GM21723 (cell line): ENCODE results near the gene KLF13.

Experiments used
- ATAC-seq: cut with Tn5 transposase; IDR thresholded peaks from one replicate; pipeline ENCODE4 v1.9.1; 2021; ENCODE audit warnings: mild to moderate bottlenecking, moderate library complexity; ENCODE audit not compliant: unreplicated experiment

The KLF13 gene

DNA sequence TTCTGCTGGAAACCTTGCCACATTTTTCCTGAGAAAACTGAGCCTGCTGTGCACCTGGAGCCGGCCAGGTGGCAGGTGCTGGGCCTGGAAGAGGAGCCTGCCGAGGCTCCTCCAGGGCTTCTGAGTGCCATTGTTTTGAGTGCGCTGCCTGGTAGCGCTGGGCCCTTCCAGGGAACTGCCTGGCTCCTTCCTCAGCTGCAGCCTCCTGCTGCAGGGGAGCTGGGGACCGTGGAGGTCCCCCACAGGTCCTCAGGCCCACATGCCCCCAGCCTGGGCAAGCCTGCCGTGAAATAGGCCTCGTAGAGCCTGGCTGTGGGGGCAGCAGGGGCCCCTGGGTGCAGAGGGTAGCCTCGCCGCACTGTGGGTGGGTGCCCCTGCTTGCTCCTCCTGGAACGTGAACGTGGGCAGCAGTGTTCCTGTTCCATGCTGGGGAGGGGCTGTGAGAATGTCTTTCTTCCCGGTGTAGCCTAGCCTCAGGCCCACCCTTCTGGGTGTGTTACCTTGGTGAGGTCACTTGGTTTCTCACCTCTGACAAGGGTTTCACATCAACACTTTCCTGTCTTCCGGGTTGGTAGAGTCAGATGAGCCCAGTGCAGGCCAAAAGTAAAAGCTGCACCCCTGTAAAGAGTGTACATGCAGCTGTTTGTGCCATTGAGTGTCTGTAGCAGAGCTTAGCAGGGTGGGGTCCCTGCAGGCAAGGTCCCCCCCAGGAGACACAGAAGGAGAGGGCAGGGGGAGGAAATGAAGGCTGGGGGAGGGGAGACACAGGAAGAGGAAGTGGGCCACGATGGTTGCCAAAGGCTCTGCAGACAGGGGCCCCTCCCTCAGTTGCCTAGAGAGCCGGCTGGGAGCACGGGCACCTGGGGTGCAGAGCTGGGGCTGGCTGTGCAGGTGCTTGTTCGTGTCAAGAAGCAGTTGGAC is 34.5 kb downstream of the KLF13 start:
- peak; percentile 73 for ATAC-seq

DNA sequence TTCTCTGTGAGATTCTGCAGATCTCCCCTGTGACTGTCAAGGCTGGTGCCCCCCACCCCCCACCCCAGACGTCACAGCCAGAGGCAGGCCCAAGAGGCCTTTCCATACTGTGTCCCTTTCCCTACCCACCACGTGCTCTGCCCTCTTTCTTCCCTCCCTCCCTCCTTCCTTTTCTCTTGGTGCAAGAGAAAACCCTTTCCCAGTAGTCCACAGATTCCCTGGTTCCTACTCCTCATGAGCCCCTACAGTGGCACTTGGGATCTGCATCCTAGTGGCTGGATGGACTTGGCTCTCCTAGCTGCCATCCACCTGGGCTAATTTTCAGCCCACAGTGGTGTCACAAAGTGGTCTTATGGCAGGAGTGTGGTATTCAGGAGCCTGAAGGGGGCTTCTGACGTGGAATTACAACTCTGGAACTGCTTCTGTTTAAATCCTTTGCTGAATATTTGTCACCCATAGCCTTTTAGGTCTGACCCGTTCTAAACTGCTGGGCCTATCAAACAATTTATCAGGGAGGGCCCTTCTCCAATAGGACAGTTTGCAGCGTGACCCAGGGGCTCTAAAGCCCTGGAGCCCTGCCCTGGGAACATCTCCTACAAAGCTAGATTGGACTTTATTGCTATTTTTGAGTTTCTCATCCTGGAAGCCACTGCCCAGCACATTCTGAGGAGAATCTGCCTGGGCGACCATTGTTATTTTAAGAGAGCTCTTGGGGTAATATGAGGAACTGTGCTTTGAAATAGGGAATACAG is 35.3 kb downstream of the KLF13 start:
- ATAC-seq = no peak

DNA sequence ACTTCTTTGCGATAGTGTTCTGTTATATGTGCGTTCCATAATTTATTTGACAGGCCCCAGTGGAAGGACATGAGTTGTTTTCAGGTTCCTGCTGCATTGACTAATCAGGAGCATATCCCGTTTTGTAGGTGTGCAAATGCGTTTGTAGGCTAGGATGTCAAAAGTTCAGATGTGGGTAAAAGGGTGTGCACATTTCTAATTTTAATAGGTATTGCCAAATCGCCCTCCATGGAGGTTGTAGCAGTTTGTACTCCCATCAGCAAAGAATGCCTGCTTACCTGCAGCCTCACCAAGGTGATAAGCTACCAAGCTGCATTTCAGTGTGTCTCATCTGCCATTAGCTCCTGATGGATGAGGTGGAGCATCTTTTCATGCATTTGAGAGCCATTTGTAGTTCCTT is 36.3 kb downstream of the KLF13 start:
- ATAC-seq = no peak

DNA sequence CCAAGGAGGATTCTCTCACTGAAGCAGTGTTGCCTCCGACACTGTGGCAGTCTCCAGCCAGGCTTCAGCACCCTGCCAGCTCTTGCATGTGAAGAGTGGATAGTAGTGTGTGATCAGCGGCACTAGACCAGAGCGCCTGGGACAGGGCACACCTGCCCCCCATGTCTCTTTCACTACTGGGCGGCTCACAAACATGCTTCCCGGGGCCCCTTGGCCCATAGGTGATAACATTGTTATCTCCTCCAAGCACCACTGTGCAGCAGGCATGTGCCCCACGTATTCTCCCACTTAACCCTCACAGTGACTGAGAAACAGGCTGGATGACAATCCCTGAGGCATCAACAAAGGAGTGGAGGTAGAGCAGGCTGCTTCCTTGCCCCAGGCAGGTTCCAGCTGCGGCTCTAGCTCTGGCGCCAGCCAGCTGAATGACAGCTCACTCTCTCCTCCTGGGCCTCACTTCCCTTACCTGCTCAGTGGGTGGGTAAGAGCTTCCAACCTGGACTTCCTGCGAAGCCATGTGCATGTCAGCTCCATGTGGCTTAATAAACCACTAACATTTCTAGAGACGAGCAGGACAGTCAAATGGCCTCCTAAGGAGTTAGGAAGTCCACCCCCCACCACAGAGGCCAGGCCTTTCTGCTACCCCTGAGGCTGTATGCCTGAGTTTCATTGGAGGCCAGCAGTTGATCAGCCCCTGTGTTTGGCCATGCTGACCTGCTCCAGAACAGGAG is 37.8 kb downstream of the KLF13 start:
- ATAC-seq = no peak

DNA sequence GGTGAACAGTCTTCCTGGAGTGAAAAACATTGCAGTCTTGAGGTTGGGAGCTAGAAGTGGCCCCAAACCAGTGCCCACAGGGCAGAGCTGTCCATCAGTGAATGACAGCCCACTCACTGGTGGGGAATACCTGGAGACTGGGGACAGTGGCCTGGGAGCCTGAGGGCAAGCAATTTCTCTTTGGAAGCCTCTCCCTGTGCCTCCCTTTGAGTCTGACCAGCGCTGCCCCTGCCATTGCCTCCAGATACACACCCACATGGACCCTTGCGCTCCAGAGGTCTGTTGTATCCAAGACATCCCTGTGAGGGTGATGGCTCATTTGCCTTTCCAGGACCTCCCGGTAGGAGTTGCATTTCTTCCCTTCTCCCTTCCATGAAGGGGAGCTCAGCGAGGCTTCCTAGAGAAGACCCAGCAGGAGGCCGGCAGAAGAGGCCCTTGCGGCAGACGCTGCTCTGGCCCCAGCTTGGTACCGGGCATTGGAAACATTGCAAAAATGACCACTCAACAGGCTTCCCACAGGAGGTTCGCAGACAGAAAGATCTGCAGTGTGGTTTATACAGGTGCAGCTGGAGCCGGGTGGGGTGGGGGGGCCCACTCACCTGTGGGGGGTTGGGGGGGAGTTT is 38.5 kb downstream of the KLF13 start:
- no peak for ATAC-seq

DNA sequence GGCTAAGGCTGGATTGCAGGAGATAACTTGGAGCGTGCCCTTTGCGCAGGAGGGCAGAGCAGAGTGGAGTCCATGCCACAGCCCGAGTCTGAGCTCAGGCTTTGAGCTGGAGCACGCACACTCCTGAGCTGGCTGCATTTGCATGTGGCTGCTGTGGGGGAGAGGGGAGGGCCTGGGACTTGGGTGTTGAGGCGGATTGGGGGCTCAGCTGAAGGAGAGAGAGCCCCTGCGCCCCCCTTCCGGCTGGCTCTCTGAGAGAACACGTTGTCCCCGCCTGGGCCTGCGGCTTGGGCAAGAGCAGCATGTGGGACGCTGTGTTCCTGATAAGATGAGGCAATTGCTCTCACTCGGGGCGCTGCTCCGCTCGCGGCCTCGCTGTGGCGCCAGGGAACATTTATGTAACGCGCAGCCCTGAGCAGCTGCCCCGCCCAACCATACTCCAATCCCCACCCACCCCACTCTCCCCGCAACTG is 39.1 kb downstream of the KLF13 start:
- ATAC-seq = peak; percentile 43

DNA sequence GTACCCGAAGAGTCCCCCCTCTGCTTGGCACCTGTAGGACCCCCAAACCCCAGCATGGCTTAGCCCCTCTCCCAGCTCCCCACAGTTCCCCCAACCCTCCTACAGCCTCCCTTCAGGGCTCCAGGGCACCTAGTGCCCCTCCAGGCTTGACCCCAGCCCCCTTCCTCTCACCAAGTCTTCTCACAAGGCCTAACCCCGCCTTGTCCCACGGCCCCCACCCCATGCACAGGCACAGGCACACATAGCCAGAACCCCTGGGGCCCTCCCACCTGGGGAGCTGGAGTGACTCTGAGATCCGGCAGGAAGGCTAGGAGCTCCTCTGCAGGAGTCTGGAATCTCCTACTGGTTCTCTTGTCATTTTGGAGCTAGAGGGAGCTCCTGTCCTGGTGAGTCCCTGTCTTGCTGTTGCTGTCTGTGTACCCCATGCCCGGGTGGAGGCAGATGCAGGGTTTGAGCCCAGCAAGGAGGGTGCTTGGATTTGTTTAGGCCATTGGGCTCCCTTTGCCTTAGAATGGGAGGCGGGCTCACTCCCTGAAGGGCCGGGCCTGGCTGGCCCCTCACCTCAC is 39.6 kb downstream of the KLF13 start:
- ATAC-seq = no peak

DNA sequence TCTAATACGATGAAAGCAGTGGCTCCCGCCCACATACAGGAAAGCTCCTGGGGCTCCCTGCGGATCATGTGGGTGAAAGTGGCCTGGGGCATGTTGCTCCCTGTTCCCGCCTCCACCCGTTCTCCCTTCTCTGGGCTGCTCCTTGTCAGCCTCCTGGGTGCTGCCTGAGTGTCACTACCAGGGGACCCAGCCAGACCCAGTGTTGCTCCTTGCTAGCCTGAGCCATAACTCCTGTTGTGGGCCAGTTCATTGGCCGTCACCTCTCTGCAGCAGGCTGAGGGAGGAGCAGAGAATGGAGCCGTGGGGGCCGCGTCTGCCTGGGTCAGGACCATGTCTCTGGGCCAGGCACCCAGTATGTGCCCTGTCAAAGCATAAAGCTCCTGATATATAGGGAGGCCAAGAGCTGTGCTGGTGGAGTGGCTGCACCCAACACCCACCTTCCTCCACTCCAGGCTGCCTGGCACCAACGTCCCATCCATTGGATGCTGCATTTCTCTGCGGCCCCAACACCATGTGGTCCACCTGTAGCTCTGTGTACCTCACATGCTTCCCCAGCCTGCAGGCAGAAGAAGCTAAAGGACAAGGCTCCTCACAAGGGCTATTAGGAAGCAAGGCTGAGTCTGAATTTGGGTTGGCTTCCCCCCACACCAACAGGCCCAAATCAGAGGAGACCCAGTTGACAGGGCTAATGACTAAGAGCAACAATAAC is 40.5 kb downstream of the KLF13 start:
- peak; percentile 5 for ATAC-seq

DNA sequence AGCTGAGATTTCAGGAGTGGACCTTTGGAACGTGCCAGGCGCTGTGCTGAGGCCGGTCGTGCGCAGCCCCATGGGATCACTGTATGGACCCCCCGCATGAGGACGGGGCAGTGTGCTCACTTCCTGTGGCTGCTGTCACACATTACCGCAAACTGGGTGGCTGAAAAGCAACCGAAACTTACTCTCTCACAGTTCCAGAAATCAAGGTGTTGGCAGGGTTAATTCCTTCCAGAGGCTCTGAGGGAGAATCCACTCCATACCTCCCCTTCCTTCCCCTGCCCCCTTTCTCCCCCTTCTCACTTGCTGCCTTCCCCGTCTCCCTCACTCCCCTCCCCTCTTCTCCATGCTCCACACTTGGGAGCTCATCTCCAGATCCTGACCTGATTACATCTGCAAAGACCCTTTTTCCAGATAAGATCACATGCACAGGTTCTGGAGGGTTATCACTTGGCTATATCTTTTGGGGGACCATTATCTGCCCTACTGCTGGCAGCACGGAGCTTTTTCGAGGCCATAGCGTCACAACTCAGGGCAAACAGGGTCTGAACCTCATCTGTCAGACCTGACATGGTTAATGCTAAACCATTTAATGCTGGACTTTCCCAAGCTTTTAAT is 41.2 kb downstream of the KLF13 start:
- peak; percentile 54 for ATAC-seq

DNA sequence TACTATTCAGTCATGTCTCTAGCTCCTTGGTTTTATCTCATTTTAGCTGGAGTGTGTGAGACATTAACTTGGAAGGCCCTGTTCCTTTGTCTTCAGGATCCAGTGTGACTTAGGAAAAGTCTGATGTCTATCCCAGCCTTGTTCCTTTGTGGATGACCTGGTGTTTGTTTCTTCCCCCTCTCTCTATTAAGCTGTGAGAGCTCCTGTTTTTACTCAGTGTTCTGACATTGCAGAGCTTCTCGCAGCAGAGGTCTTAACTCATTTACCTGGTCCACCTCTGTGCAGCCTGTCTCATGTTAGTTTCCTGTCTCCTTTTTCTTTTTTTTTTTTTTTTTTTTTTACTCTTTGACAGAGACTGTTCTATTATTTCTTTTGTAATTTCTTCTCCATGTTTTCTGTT is 43.1 kb downstream of the KLF13 start:
- no peak for ATAC-seq

DNA sequence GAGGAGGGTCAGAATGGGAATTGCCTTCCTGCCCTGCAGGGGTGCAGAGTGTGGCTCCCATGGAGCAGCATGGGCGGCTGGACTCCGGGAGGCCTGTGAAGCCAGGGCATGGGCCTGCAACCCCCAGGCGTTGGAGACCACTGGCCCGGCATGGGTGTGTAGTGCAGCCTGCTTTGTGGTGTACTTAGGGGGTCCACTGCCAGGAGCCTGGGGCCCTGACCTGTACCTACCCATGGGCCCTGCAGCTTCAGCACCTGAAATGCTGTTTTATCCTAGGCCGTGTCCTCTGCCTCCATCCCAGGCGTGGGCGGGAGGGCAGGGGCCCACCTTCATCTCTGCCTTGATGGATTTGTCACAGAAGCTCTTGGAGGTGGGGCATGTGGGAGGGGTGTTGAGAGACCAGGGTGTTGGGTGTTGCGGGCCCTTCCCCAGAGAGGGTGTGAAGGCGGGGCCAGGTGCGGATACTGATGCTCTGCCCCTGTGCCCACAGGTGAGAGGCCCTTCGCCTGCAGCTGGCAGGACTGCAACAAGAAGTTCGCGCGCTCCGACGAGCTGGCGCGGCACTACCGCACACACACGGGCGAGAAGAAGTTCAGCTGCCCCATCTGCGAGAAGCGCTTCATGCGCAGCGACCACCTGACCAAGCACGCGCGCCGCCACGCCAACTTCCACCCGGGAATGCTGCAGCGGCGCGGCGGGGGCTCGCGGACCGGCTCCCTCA is 45.0 kb downstream of the KLF13 start:
- no peak for ATAC-seq

DNA sequence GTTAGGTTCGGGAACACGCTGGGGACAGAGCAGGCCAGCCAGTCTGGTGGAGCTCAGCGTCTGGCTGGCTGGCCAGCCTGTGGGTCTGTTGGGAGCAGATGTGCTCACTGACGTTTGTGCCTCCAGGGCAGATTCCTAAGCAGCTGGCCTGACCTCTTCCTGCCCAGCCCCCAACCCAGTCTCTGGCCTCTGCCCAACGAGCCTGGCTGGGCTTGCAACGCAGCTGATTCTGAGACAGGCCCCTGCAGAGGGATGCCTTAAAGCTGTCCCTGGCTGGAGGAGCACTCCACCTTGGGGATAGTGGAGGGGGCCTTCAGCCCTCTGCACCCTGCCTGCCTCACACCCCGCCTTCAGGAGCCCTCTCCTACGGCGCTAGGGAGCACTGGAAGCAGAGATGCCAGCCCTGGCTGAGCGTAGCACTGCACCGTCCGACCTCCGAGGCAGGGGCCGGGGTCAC is 46.0 kb downstream of the KLF13 start:
- ATAC-seq = no peak

DNA sequence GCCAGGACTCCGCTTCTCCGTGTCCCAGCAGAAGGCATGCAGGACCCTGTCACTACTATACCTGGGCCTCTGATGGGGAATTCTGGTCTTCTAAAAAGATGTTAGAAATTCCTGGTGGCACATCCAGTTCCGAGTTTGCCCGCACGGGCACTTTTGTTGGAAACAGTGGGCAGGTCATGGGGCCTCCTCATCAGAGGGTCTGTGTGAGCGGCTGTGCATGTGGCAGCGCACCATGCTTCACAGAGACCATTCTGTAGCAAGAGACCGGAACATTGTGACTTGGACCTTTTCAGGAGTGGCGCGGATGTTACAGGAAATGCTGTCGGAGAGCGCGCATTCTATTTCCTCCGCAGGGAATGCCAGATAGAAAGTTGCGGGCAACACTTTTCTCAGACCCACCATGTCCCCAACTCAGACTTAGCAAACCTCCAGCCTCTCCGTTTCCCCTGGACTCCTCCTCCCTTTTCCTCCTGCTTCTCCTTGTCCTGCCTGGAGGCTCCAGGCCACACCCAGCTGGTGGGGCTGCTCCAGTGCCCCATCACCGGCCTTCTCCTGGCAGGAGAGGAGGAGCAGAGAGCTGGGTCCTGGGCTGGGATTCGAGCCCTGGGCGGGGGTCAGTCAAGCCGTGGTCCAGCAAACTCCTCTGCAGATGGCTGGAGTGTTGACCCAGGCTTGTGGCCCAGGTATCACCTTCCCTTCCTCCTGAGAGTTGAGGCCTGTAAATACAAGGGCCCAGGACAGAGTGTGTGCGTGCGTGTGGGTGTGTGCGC is 46.6 kb downstream of the KLF13 start:
- ATAC-seq = no peak

DNA sequence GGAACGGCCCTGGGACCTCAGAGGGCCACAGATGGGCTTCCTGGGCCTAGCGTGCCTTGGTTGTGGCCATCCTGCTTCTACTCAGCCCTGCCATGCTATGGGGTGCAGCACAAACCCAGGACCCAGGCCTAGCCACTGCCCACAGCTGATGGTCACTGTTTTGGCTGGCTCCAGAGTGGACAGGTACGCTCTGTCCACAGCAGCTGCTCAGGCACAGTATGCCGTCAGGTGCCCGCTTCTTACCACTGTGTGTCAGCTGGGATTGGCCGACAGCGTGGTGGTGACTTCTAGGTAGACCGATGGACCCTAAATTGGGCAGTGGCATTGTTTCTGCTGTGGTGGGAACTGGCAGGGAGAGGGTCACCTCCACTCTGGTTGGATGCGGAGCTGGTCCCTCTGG is 47.3 kb downstream of the KLF13 start:
- ATAC-seq = no peak

DNA sequence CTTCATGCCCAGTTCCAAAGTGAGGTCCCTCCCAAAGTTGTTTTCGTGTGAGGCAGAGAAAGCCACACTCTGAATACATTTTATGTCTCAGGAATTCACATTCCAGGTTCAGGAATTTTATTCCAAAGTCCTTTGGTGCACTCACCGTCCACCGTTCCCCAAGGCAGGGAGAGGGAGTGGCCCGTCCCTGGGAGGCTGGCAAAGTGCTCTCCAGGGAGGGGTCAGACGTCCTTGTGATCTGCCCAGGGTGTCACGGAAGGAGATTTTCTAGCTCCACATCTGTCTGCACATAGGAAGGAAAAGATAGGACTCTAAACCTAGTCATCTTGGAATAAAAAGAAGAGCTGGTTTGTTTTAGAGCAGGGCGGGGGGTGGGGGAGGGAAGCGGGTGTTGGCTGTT is 47.9 kb downstream of the KLF13 start:
- ATAC-seq = no peak

DNA sequence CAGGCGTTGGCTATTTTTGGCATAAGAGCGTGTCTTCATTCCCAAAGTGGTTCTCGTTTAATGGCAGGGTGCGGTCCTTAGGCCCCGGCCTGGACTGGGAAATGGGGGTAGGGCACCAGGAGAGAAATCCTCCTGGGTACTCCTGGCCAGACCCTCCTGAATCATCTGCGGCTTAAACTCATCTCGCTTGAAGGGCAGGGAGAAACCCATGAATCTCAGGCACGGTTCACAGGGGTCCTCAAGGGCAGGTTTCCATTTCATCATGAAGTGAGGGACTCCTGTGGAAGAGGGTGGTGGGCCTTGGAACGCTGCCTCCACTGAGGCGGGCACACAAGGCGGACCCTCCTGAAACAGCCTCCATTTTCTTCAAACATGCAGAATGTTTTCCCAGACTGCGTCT is 48.4 kb downstream of the KLF13 start:
- ATAC-seq = no peak

DNA sequence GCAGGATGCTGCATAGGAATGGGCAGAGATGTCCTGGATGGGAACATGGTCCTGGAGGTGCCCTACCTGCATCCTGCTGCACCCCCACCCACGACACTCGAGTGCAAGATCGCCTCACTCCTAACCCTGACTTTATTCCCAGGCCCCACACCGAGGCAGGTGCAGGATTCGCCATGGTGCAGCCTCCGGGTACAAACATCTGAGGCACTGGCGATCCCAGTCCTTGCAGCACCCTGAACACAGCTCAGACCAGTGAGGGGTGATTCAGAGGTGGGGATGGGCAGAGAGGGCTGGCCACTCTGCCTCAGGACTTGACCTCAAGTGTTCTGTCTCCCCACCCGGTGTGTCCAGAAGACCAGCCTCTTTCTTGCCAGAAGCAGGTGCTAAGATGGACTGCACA is 49.1 kb downstream of the KLF13 start:
- ATAC-seq = no peak

DNA sequence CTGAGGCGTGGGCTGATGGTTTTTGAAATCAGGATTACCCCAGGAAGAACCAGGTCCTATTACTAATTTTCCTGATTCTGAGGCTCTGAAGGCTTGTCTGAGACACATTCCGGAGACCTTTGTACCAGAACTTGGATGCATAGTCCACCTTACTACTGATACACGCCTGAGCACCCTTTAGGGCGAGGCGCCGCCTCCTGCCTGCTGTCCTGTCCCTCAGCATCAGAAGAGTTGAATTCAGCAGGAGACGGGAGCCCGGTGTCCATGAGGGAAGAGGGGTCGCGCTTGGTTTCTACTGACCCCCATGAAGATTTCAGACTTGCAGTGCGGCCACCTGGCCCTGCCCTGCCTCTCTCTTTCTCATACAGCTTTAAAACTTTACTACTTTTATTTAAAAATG is 49.9 kb downstream of the KLF13 start:
- no peak for ATAC-seq
